Ovary (tissue), 9 donors: ENCODE measurements around the gene TUSC2. TPM values are rescaled to one million over a fixed set of nuclear protein-coding genes. Genes with fewer than 3 reads are reported as not detected.

ENCODE experiments used
- DNase-seq, 5 donors: peaks; one replicate each; pipeline ENCODE4 v3.0.0-alpha.2; 2019 to 2020
- H3K27ac ChIP-seq, 2 donors: fragments of 200-600 bp; one replicate each; pipeline versions ENCODE4 v1.5.1 to v1.8.0; 2019 to 2022
- H3K27me3 ChIP-seq: fragments of 200-600 bp; one replicate; pipeline ENCODE4 v1.8.0; 2022
- H3K36me3 ChIP-seq: fragments of 200-600 bp; sonication (generic); one replicate; pipeline ENCODE4 v1.5.1; 2019
- H3K4me1 ChIP-seq: one replicate; pipeline ENCODE4 v1.8.1; 2013; ENCODE audit warnings: mild to moderate bottlenecking, moderate library complexity; ENCODE audit not compliant: insufficient read depth
- H3K4me3 ChIP-seq: fragments of 200-600 bp; sonication (generic); one replicate; pipeline ENCODE4 v1.5.1; 2017
- H3K9me3 ChIP-seq, 2 donors: fragments of 200-600 bp in 1 of 2; sonication (generic) in 1 of 2; one replicate each; pipeline versions ENCODE4 v1.5.1 to v1.8.1; 2013 to 2019; ENCODE audit warnings: mild to moderate bottlenecking in 1 of 2, moderate library complexity in 1 of 2
- CTCF ChIP-seq, 3 donors: fragments of 450-650 bp in 2 of 3; fragments of 200-600 bp in 1 of 3; IDR thresholded peaks; one replicate each; pipeline versions ENCODE4 v1.5.1 to v1.8.0; 2016 to 2022; ENCODE audit warnings: antibody characterized with exemption in 3 of 3, mild to moderate bottlenecking in 1 of 3
- EP300 ChIP-seq: sonication (generic); formaldehyde crosslinking; IDR thresholded peaks from one replicate; pipeline ENCODE4 v1.6.1; 2017; ENCODE audit warnings: antibody characterized with exemption
- POLR2A ChIP-seq: fragments of 450-650 bp; IDR thresholded peaks from one replicate; pipeline ENCODE4 v1.6.1; 2017; ENCODE audit warnings: antibody characterized with exemption, mild to moderate bottlenecking, moderate library complexity
- WGBS, 3 donors: extraction: QIAGEN DNeasy Blood & Tissue Kit in 1 of 3; methylation state at CpG; one replicate each; pipeline versions ENCODE4 v1.1.5 to v1.1.7; 2013 to 2017; 5-methylcytosine and 5-hydroxymethylcytosine counted together
- intact Hi-C, 4 donors: fragments of 100-400 bp; cut with DNase I; formaldehyde crosslinking; loops; one replicate each; pipeline versions ENCODE4 v1.11.0 to v1.15.1; 2022 to 2023
- polyA plus RNA-seq, 2 donors: library from polyadenylated mRNA; stranded (reverse); fragments of 200-250 nt in 1 of 2; fragments of 350-450 nt in 1 of 2; fragmentation: Illumina TruSeq in 1 of 2; extraction: RNeasy Lipid Tissue Mini Kit (QIAGEN cat#74804) in 1 of 2; gene quantifications; one replicate each; pipeline ENCODE4 v1.2.3, GENCODE V29; 2013 to 2014
- total RNA-seq, 7 donors: library from RNA; depleted of rRNA in 2 of 7; stranded (reverse); fragments of >200 nt in 2 of 7; fragmentation: NEBNext Ultra II Directional in 3 of 7; extraction: Animal tissue kit (Norgen Biotek cat#: 25700) in 3 of 7; gene quantifications; one replicate each; pipeline versions ENCODE4 v1.1.0 to v1.2.4, GENCODE V29; 2016 to 2023
- donor health status: DM: no; HTN: no; CAD: no; lungs with moderate emphysema.
- donor health status: DM: no; HTN: no; CAD: no.
- donor health status: Bipolar disorder and iron deficiency.
- donor health status: DM: yes; HTN: yes; CAD: no.
- donor health status: DM: no; HTN: no; CAD: no.
- donor health status: DM: yes; HTN: yes; CAD: no.

TUSC2 gene
- total and polyA plus RNA-seq, 9 donors = 19.4 to 26.4 (median 21.3) TPM

DNA sequence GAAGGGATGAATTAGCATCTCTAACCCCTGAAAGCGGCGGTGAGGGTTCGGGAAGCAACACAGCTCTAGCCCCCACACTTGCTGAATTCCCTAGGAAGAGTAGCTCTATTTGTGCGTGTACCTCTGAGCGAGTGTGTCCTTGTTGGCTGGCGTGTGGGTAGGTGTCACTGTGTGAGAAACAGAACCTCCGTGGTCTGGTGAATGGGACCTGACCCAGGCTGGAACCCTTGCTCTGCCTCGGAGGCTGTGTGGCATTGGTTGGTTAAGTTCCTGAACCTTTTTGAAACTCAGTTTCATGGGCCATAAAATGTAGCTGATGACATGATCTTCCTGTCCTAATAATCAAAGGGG lies 31.7 kb upstream of the TUSC2 start:
- H3K4me3 ChIP-seq = no peak overlapping the region
- H3K36me3 ChIP-seq = no peaks in the 10 kb centered on the region
- H3K9me3 ChIP-seq = no peaks in the 10 kb centered on the region
- DNase-seq = no peak
- peaks cover 24% of the 10 kb centered on the region for H3K4me1 ChIP-seq
- intact Hi-C loops = loop anchor here in 2 of 4 donors (10.0 kb wide), 2 partner anchors 245 to 1145 kb away; partner anchors contain the start of gene DCAF1 (in 1 of the 2)
- 12 to 16% (median 14%) methylated on average over 8 of the region's 8 CpGs for WGBS, 3 donors
- H3K27ac ChIP-seq = no peak overlapping the region
- TF ChIP-seq EP300 (no peak), CTCF (IDR thresholded peaks at IDR 0.05) (no peak), POLR2A (no peak)
- no peaks in the 10 kb centered on the region for H3K27me3 ChIP-seq

DNA sequence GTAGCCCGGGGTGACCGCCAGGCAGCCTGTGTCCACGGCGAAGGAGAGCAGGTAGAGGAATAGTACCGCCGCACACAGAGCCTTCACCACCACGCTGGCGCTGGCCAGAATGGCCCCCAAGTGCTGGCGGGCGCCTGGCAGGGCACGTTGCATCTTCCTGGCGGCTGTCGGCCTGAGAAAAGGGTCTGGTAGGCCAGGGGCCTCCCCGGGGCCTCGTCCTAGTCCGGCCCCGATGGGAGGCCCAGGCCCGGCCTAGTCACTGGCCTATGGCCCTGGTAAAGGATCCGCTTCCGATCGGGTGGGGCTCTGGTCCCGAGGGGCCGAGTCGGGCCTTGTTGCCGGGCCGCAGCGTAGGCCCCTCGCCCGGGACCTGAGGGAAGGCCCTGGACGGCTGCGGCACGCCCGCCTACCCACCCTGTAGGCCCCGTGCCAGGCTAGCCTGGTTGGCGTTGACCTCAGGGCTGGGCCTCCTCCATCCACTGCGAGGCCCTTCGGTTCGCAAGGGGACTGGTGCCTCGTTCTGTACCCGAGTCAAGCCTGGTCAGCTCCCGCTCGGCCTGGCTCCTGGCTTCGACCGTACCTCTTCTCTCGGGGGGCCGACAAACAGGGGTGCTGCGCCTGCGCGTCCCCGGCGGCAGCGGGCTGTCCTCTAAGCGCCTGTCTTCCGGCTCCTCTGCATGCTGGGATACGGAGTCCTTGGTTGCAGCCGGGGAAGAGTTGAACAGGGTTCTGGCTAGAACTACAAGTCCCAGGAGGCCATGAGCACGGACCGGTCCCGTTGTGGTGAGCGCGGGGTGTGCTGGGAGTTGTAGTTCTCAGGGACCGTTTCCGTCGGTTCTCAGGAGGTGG lies 31.1 kb upstream of the TUSC2 start, which contains the start of gene TMEM115:
Gene TMEM115, minus strand, starts transcription at position 611 of the 849 bp plus-strand sequence. Its CDS starts 458 bp downstream, at position 153.
- WGBS, 3 donors = 0 to 1% (median 0%) methylated on average over 54 to 64 of the region's 64 CpGs
- peak; percentile 71 for TF ChIP-seq POLR2A
- TF ChIP-seq EP300 = no peak
- peak; percentile 94 to 97 (median 96) for DNase-seq
- Histone ChIP-seq H3K4me3 (peak within 1 kb of the TSS; percentile 98), H3K9me3 (no peaks in the 10 kb centered on the region), H3K27ac (peak within 1 kb of the TSS; percentile 84 to 90), H3K27me3 (no peaks in the 10 kb centered on the region), H3K4me1 (peaks cover 20% of the 10 kb centered on the region), H3K36me3 (no peaks in the 10 kb centered on the region)
- intact Hi-C loops = loop anchor here in 1 of 4 donors (10.0 kb wide), 1 partner anchor 246 kb away; no protein-coding TSS in a partner anchor

- peak overlapping the region; percentile 84 to 90 for H3K27ac ChIP-seq
- H3K4me3 ChIP-seq = peak overlapping the region; percentile 98
- H3K9me3 ChIP-seq = no peaks in the 10 kb centered on the region
- intact Hi-C loops = loop anchor here in 1 of 4 donors (10.0 kb wide), 1 partner anchor 246 kb away; no protein-coding TSS in a partner anchor
- 28 to 50% (median 34%) methylated on average over 24 of the region's 24 CpGs for WGBS, 3 donors
- DNase-seq = no peak
- peaks cover 20% of the 10 kb centered on the region for H3K4me1 ChIP-seq
- no peaks in the 10 kb centered on the region for H3K36me3 ChIP-seq
- TF ChIP-seq CTCF (IDR thresholded peaks at IDR 0.05) (no peak), POLR2A (no peak), EP300 (no peak)
- no peaks in the 10 kb centered on the region for H3K27me3 ChIP-seq
Measured at GRCh38 chr3:50358355-50358910, 30.4 kb upstream of the TUSC2 start.

DNA sequence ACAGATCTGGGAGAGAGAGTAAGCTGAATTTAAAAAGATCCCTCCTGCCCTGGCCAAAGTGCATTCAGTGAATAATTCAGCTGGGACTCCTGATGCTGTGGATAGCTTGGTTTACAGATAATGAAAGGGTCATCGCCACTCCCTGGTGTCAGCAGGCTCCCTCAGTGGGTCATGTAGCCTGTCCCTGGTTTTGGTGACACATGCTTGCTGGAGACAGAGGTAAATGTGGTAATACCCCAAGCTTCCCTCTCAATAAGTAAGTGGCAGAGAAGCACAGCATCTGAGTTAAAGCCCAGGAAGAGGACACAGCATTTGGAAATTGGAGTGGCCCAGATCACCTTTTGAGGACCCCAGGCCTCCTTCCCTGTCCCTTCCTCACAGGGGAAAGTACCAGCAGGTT lies 29.5 kb upstream of the TUSC2 start:
- intact Hi-C loops = loop anchor here in 1 of 4 donors (10.0 kb wide), 1 partner anchor 247 kb away; no protein-coding TSS in a partner anchor
- TF ChIP-seq EP300 (no peak), POLR2A (no peak), CTCF (IDR thresholded peaks at IDR 0.05) (no peak)
- H3K36me3 ChIP-seq = no peaks in the 10 kb centered on the region
- WGBS, 3 donors = 40 to 81% (median 59%) methylated on average over 1 of the region's 1 CpG
- DNase-seq = no peak
- no peak overlapping the region for H3K27ac ChIP-seq
- H3K4me1 ChIP-seq = peaks cover 20% of the 10 kb centered on the region
- H3K4me3 ChIP-seq = peak overlapping the region; percentile 98
- no peaks in the 10 kb centered on the region for H3K9me3 ChIP-seq
- no peaks in the 10 kb centered on the region for H3K27me3 ChIP-seq
